NCI-H2029 treated with DMSO at 0.1 percent for 48 hours (cell line): ENCODE results near the gene ATF7IP2.
"Not testable (repeated sequence)": the region's sequence is repeated elsewhere in the genome, so short reads cannot be mapped to it uniquely, and the experiment has no call there.

Experiments used
- DNase-seq: peaks from one replicate; lab custom pipeline; 2025; lab: John Stamatoyannopoulos, UW

Gene ATF7IP2

GRCh38 chr16:10373556-10373955, 12.3 kb upstream of the ATF7IP2 start:
- DNase-seq: no peak

- no peak for DNase-seq
Observed at GRCh38 chr16:10376229-10376628, 9.6 kb upstream of the ATF7IP2 start.

GRCh38 chr16:10383626-10384025, 2.2 kb upstream of the ATF7IP2 start:
- no peak for DNase-seq

- DNase-seq: no peak
Observed at GRCh38 chr16:10386517-10387100, 748 bp downstream of the ATF7IP2 start.

GRCh38 chr16:10387188-10387617, 1.3 kb downstream of the ATF7IP2 start:
- no peak for DNase-seq

GRCh38 chr16:10388988-10389387, 3.1 kb downstream of the ATF7IP2 start:
- DNase-seq: no peak

GRCh38 chr16:10390330-10390729, 4.5 kb downstream of the ATF7IP2 start:
- no peak for DNase-seq

- no peak for DNase-seq
Observed at GRCh38 chr16:10390867-10391266, 5.0 kb downstream of the ATF7IP2 start.

- DNase-seq: no peak
Observed at GRCh38 chr16:10391339-10391738, 5.5 kb downstream of the ATF7IP2 start.

- DNase-seq: no peak
Observed at GRCh38 chr16:10402975-10403374, 17.1 kb downstream of the ATF7IP2 start.

- no peak for DNase-seq
Observed at GRCh38 chr16:10405386-10405939, 19.6 kb downstream of the ATF7IP2 start.

- DNase-seq: no peak
Observed at GRCh38 chr16:10408824-10409381, 23.0 kb downstream of the ATF7IP2 start.

GRCh38 chr16:10409713-10410112, 23.9 kb downstream of the ATF7IP2 start:
- DNase-seq: not testable (repeated sequence)

- DNase-seq: no peak
Observed at GRCh38 chr16:10410469-10410868, 24.6 kb downstream of the ATF7IP2 start.

GRCh38 chr16:10412935-10413601, 27.2 kb downstream of the ATF7IP2 start:
- no peak for DNase-seq

GRCh38 chr16:10418204-10418603, 32.3 kb downstream of the ATF7IP2 start:
- not testable (repeated sequence) for DNase-seq

- no peak for DNase-seq
Observed at GRCh38 chr16:10419701-10420100, 33.8 kb downstream of the ATF7IP2 start.

- no peak for DNase-seq
Observed at GRCh38 chr16:10421596-10421995, 35.7 kb downstream of the ATF7IP2 start.

GRCh38 chr16:10428433-10429168, 42.7 kb downstream of the ATF7IP2 start:
- no peak for DNase-seq

GRCh38 chr16:10429299-10429969, 43.6 kb downstream of the ATF7IP2 start:
- DNase-seq: not testable (repeated sequence)

- DNase-seq: no peak
Observed at GRCh38 chr16:10441726-10442125, 55.9 kb downstream of the ATF7IP2 start.

GRCh38 chr16:10447289-10447688, 61.4 kb downstream of the ATF7IP2 start:
- no peak for DNase-seq
